IPS-NIHi7 (cell line): ENCODE measurements around the gene SUPT3H.
"Not testable (repeated sequence)": the region's sequence is repeated elsewhere in the genome, so short reads cannot be mapped to it uniquely, and the experiment has no call there.

Source experiments
- DNase-seq: peaks from one replicate; pipeline ENCODE4 v3.0.0; 2012; ENCODE audit warnings: mixed read lengths; ENCODE audit errors: extremely low spot score

The SUPT3H gene

DNA sequence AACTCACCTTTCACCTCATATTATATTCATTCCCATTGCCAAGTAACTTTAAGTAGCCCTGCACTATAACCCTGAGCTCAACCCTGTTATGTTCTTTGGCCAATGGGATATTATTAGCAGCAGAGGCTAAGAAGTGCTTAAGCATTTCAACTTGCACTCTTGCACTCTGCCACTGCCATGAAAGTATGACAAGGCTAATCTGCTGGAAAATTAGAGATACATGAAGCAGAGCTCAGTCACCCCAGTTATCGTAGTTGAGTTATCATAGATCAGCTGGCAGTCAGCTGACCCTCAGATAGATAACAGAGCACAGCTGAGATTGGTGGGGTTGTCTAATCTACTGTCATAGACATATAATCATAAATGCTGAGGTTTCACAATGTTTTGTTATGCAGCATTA is 259.0 kb downstream of the SUPT3H start:
- DNase-seq, result no peak

DNA sequence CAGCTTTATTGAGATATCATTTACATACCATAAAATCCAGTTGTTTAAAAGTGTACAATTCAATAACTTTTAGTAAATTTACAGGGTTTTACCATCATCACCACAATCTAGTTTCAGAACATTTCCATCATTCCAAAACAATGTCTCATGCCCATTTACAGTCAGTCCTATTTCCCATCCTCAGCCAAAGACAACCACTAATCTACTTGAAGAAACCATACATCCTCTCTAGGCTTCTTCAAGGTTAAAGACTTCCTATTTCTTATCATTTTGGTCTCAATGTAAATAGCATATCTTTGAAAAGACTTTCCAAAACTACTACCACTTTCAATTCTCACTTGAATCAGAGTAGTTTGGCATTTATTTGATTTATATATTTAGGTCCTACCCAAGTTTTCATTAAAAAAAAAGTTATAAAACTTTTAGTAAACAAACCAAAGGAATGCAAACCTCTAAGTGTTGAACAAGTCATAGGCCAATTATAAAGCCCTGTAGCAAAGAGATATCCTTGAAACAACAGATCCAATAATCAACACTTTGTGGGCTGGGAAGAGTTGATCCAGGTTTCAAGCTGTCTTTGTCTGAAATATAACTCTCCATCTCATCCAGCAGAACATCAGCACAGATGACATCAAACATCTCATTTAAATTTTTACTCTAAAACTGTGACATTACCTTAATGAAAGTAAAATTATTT is 260.9 kb downstream of the SUPT3H start:
- DNase-seq, result no peak

DNA sequence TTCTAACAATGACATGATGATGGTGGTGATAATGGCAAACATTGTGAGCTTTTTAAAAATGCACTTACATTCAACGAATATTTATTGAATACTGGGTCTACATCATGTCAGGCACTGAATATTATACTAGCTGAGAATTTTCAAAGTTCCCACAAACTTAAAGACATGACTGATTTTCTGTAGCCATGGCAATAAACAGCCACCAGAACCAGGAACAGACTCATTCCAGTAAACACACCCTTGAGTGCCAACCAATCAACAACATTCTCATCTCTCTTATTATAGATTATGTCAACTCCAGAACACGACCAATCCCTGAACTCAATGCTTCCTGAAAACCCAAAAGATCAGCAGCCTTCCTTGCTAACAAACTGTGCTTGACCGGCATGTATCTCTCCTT is 262.0 kb downstream of the SUPT3H start:
- no peak for DNase-seq

DNA sequence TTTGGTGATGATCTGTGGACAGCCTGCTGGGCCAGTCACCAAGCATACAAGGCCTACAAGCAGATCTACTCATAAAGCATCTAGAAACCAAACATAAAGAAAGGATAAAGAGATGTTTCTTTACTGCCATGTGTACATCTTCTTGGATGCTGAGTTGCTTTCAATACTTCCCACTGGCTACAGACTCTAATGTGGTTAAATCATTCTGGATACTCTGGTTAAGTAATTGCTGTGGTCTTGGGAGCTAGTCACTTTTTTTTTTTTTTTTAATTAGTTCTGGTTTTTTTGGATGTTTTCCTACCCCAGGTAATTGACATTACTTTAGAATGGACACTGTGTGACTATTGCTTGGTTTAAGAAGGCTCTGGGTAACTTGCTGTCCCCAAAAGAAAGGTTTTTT is 265.0 kb downstream of the SUPT3H start:
- DNase-seq, result no peak

DNA sequence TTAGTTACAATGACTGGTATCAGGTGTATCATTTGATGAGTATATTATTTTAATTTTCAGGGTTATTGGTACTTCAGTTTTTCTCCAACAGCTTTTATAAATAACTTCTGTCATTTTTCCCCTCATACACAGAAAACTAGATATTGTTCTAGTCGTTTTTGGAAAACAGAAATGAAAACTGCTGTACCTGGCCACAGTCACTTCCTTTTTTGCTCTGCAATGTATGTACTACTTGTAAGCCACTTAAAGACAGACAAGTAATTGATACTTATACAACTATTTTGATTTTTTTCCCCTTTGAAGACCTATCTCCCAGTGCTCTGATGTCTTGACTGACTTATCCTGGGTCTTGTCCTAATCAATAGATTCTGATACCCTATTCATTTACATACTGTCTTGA is 268.2 kb downstream of the SUPT3H start:
- DNase-seq, result no peak

DNA sequence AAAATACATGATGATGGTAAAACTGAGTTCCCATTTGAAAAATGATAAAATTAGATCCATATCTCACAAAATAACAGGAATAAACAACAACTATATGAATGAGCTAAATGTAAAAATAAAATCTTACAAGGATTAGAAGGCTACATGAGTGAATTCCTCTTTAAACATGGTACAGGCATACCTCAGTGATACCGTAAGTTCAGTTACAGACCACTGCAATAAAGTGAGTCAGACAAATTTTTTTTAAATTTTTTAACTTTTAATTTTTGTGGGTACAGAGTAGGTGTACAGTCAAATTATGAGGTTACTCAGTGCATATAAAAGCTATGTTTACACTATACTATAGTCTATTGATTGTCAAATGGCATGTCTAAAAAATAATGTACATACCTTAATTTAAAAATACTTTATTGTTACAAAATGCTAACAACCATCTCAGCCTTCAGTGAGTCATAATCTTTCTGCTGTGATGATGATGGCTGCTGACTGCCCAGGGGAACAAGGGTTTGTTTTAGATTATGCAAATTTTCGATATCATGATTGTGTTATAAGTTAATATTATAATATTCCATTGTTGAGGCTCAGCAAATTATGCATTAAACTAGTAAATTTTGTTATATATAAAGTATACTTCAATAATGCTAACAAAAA is 272.4 kb downstream of the SUPT3H start:
- DNase-seq, result no peak

DNA sequence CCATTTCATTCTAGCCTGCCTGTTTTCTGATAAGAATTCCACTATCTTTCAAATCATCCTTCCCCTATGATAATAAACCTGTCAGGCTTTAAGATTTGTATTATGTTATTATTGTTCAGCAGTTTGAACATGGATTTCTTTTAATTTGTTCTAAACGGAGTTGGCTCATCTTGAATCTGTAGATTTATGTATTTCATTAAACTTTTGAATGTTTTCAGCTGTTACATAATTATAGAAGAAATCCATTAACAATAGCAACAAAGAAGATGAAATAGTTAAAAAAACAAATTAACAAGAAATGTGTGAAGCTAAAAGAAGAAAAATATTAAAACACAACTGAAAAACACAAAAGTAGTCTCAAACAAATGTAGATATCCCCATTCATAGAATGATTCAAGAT is 273.3 kb downstream of the SUPT3H start:
- no peak for DNase-seq

DNA sequence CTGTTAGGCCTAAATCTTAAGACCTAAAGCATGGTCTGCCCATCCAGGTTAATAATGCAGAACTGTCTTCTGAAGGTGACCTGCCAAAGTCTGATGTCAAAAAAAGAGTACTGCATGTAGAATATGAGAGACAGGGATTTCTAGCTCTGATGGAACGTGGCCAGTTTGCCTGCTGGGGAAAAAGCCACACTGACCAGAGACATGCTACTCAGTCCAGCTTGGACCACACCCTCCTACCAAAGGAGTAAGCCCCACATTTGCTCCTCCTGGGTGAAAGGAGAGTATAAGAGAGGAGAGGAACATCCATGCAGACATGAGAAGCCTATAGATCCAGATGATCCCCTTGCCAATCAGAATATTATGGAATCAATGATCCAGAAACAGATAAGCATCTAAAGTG is 279.5 kb downstream of the SUPT3H start:
- no peak for DNase-seq

DNA sequence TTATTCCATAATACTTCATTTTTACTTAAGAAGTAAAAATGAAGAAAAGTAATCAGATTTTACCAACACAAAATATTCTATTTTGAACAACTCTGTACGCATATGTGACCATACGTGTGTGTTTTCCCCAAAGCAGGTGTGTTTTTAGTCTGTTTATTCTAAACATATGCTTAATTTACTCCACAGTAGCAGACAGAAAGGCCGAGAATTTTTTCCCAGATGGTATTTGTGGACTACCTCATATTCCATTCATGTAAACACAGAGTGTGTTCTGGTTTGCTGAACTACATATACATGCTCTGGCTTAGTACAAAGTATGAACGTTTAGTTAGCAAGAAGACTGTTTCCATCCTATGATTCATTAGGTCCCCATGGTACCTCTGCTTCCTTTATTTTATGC is 282.9 kb downstream of the SUPT3H start:
- DNase-seq, result no peak

DNA sequence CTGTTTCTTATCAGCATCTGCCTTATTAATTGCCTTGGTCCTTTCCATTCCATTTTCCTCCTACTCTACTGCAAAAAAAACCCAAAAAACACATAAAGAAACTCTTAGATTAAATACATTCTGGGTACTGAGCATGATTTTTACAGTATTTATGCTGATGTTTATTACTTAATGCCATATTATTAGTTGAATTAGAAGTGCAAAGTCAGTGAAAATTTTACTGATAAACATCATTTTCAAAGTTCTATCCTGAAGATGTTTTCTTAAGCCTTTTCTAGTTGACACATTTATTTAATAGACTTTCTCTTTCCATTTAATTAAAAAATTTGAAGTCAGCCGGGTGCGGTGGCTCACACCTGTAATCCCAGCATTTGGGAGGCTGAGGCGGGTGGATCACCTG is 285.6 kb downstream of the SUPT3H start:
- no peak for DNase-seq

DNA sequence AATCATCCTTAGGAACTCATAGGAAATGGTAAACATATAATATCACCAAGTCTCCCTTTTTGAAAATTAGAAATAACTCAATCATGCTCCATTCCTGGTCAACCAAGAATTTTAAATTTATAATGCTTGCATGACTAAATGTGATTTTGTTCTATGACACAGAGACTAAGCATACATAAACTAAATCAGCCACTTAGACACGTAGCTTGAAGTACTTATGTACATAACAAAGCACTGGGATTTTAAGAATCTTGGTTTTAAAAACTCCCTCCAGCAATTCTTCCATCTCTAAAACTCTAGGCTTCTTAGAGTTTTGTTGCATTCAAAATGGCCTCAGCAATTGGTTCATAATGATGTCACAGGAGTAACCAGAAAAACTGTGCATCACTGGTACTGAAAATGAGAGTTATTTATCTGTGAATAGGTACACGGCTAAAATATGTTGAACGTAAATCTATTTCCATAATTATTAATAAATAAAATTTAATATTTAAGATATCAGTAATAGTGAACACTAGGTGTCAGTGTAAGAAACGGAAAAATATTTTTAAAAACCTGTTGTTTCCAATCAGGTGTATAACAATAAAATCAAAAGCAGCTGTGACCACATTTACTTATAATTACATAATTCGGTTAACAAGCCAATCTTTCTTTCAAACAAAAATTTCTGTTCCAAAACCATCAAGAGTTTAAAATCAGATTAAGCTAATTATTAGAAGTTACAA is 291.2 kb downstream of the SUPT3H start:
- DNase-seq, result no peak

DNA sequence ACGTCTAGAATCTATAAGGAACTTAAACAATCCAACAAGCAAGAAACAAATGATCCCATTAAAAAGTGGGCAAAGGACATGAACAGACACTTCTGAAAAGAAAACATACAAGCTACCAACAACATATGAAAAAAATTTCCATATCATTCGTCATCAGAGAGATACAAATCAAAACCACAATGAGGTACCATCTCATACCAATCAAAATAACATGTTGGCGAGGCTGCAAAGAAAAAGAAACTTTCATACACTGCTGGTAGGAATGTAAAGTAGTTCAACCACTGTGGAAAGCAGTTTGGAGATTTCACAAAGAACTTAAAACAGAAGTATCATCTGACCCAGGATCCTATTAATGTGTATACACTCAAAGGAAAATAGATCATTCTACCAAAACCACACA is 293.5 kb downstream of the SUPT3H start:
- no peak for DNase-seq

DNA sequence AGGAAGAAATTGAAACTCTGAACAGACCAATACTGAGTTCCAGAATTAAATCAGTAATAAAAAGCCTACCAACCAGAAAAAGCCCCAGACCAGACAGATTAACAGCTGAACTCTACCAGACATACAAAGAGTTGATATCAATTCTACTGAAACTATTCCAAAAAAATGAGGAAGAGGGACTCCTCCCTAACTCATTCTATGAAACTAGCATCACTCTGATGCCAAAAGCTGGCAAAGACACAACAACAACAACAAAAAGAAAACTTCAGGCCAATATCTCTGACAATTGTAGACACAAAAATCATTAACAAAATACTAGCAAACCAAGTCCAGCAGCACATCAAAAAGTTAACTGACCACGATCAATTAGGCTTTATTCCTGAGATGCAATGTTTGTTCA is 295.6 kb downstream of the SUPT3H start:
- no peak for DNase-seq

DNA sequence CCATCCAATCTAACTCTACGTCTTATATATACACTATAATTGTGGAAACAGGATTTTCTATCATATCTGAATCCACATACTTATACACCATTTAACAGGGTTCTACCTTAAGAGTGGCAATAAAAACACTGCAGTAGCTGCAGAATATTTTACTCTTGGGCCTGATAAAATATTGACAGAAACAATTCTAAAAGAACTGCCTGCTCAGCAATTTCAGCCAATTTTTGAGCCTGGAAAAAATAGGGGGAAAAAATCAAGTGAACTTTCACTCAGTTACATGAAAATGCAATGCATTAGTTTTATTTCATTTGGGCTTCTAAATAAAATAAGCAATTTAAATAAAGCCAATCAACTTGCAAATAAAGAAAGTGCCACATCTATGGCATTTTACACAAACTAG is 296.1 kb downstream of the SUPT3H start:
- DNase-seq, result no peak

DNA sequence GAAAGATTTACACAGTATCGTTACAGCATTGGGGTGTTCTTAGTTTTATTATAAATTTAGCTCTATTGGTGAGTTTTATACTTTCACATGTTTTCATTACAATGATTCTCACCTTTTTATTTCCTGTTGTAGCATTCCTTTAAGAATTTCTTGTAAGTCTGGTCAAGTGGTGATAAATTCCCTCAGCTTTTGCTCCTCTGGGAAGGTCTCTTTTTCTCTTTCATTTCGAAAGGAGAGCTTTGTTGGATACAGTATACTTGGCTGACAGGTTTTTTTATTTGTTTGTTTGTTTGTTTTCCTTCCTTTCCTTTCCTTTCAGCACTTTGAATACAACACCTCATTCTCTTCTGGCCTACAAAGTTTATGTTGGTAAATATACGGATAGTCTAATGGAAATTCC is 299.3 kb downstream of the SUPT3H start:
- DNase-seq, result no peak

DNA sequence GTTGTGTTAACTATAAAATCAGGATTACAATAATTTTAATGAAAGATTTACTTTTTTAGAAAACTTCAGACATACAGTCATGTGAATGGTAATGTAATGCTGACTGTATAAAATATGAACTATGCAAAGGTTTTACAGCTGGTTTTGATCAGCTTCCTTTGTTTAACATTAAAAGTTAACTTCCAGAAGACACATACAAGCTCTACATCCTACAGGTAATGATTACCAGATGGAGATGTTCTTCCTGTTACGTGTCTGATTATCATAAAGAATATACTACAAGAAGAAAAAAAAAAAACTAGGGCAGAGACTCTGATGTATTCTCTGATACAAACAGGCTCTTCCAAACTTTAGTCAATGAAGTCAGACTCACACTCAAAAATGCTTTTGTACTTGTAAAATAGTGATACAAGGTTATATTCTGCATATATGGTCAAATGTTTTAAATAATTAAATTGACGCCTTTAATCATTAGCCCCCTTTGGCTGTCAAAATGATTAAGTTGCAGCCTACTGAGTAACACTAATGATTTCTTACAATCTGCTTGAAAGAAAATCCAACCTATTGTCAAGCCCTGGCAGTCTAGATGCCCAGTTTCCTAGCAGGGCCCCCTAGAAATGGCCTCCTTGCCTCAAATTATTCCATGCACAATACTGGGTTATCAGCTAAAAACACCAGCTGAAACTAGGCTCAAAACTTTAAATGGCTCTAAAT is 301.4 kb downstream of the SUPT3H start:
- DNase-seq, result no peak

DNA sequence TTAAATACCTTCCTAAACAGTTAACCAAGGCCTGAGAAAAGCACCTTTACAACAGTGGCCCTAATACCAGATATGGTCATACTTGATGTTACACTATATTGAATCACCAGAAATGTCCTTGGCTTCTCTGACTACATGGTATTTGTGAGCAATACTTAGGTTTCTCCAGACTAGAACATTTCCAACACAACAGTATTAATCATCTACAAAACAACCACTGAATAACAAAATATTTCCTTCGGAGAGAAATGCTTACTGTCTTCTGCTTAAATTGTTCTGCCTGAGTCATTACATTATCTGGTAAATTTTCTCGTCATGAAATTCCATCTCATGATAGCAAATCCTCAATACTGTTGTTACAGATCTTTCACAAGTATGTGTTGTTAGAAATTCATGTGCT is 302.5 kb downstream of the SUPT3H start:
- DNase-seq, result no peak

DNA sequence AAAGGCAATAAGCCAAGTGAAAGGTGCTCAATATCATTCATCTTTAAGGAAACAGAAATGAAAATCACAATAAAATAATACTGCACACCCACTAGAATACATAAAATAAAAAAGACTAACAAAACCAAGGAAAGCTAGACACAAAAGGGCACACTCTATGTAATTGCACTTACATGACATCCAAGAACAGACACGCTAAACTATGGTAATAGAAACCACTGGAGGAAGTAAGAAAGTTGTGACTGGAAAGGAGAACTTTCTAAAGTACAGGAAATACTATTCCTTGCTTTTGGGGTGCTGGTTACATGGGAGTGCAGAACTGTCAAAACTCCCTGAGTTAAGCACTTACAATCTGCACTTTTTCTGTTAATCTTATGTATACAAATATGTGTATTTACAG is 303.3 kb downstream of the SUPT3H start:
- no peak for DNase-seq

DNA sequence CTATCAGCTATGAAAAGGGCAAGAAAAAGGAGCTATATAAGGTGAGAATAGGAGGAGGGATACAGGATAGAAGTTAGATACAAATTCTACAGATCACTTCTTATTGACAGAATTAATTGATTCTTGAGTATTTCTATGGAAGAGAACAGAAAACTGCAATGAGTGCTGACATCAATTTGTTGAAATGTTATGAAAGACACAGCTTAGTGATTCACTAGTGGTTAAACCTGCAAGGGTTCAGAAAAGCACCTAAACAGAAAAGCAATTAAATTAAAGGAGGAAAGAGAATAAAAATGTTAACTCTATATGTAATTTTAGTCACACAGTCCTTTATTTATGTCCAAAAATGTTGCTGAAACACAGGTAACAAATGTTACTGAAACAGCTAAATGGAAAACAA is 304.0 kb downstream of the SUPT3H start:
- no peak for DNase-seq

DNA sequence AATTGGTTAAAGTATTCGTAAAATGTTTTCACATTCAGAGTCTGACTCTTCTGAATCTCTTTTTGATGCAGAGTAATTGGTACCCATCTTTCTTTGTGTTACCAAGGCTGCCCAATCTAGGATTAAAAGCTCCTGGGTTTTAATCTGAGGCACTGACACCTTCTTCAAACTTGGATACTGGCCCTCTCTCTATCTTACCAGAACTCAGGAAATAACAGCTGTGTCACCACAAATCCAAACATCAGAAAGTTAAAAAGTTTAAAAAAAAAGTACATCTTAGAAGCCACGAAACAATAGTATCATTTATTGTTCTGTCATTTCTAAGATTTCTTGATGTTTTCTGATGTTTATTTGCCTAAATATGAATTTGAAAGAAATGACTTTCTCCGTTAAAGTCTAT is 305.1 kb downstream of the SUPT3H start:
- no peak for DNase-seq

DNA sequence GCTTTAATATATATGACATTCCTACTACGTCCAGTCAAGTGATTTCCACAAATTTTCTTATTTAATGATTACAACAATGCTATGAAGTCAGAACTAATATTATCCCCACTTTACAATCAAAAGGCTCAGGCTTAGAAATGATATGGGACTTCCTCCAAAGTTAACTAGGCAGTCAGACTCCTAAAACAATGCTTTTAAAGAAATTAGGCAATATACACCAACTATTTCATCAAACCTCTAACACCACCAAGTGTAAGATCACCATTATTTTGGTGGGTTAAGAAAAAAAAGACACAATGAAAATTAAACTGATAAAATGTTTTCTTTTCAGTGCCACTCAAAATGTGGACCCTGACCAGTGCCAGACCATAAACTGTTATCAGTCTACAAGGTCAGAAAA is 305.7 kb downstream of the SUPT3H start:
- DNase-seq, result no peak

DNA sequence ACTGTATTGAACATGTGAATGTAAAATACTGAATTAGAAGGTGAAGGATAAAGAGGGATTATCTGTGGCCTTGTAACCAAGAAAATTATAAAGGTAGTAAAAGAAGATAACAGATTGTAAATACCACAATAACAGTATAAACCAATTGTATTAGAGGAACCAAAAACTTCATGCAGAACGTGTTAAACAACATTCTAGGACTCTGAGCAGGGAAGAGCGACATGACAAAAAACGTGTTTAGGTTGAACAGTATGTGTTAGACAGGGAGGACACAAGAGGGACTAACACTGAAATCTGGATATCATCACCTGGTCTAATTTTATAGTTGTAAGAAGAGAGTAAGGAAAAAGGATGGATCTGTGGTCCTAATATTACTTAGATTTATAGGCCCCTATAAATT is 308.6 kb downstream of the SUPT3H start:
- DNase-seq, result no peak

DNA sequence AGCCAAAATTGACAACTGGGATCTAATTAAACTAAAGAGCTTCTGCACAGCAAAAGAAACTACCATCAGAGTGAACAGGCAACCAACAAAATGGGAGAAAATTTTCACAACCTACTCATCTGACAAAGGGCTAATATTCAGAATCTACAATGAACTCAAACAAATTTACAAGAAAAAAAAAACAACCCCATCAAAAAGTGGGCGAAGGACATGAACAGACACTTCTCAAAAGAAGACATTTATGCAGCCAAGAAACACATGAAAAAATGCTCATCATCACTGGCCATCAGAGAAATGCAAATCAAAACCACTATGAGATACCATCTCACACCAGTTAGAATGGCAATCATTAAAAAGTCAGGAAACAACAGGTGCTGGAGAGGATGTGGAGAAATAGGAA is 310.3 kb downstream of the SUPT3H start:
- not testable (repeated sequence) for DNase-seq
